HepG2 (cell line): ENCODE results near the gene CAVIN1. TPM values are rescaled to one million over a fixed set of nuclear protein-coding genes. Genes with fewer than 3 reads are reported as not detected.

Source experiments
- ARID5B ChIP-seq: IDR thresholded peaks from 2 replicates; pipeline ENCODE4 v1.4.0; 2020; ENCODE audit warnings: mild to moderate bottlenecking, missing genetic modification reagents
- CEBPZ ChIP-seq: IDR thresholded peaks from 2 replicates; pipeline ENCODE4 v1.6.1; 2012; ENCODE audit warnings: low read length, improper control_type of control experiment
- RERE ChIP-seq: IDR thresholded peaks from 2 replicates; pipeline ENCODE4 v1.6.1; 2016; ENCODE audit warnings: low read depth, missing genetic modification reagents, missing compliant biosample characterization
- SRSF1 ChIP-seq: fragments of 200-400 bp; formaldehyde crosslinking; optimal IDR thresholded peaks from 2 replicates; pipeline ENCODE3; 2017; ENCODE audit warnings: mild to moderate bottlenecking, low read depth, low read length, moderate library complexity
- polyA plus RNA-seq, 8 experiments: library from polyadenylated mRNA; depleted of rRNA in 3 of 8; stranded (reverse) in 7 of 8; unstranded in 1 of 8; fragments of >200 nt; fragmentation: Illumina TruSeq in 4 of 8; extraction: Trizol in 4 of 8; gene quantifications; 2 replicates each; pipeline versions ENCODE4 v1.2.1 to v1.2.3, GENCODE V29; 2011 to 2016; ENCODE audit warnings: low read depth in 4 of 8, missing spikeins in 1 of 8, mixed read lengths in 1 of 8; ENCODE audit not compliant: insufficient read depth in 1 of 8
- total RNA-seq, 5 experiments: library from RNA; depleted of rRNA; stranded (reverse); fragments of >200 nt; fragmentation: Illumina TruSeq; extraction: Trizol; gene quantifications; 2 replicates each; pipeline ENCODE4 v1.2.3, GENCODE V29; 2016; ENCODE audit warnings: low read depth in 1 of 5
- TF ChIP-seq, protein P1 (sequence below): sonication (generic); formaldehyde crosslinking; IDR thresholded peaks from 2 replicates; pipeline ENCODE4 v1.5.0; 2020; ENCODE audit warnings: mild to moderate bottlenecking, missing genetic modification reagents, borderline replicate concordance

The CAVIN1 gene
- total and polyA plus RNA-seq, 2 of the 13 experiments (the other 11 are each of a cell fraction or from before 2014, with no cell fraction given) = 15.9 to 25.5 TPM

DNA sequence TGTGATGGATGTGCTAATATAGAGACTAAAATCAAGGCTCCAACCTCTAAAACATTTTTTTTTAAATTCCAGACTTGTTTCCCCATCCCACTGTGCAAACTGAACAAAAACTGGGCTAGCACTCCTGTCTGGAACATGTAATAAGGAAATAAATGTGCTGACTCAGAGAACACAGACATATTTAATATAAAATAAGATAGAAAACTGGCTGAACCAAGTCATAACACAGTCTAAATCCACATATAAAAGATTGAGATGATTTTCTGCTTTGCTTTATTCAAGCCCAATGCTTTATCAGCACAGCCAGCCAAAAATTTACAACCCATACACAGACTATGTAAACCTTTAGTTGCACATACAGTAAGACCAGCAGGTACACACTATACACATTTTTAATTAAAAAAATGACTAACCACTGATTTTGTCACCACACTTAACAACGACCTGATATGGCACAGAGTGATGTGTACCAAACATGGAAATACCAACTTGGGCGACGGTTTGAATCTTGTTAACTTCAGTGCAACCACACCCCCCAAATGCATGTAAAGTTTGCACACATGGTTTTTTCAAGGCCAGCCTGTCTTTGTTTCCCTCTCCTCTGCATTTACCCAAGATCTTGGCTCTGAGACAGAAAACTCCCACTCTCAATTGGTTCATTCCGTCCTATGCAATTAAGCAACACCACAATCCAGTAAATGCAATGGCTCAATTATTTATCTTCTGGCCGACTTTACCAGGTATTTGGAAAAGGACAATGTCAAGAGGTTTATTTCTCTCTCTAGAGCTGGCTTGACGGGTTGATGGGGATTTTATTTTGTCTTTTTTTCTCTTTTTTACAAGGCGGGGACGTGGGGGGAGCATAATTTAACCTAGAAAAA, 36.0 kb downstream of the CAVIN1 start (continued):
- TF ChIP-seq, protein P1, sequence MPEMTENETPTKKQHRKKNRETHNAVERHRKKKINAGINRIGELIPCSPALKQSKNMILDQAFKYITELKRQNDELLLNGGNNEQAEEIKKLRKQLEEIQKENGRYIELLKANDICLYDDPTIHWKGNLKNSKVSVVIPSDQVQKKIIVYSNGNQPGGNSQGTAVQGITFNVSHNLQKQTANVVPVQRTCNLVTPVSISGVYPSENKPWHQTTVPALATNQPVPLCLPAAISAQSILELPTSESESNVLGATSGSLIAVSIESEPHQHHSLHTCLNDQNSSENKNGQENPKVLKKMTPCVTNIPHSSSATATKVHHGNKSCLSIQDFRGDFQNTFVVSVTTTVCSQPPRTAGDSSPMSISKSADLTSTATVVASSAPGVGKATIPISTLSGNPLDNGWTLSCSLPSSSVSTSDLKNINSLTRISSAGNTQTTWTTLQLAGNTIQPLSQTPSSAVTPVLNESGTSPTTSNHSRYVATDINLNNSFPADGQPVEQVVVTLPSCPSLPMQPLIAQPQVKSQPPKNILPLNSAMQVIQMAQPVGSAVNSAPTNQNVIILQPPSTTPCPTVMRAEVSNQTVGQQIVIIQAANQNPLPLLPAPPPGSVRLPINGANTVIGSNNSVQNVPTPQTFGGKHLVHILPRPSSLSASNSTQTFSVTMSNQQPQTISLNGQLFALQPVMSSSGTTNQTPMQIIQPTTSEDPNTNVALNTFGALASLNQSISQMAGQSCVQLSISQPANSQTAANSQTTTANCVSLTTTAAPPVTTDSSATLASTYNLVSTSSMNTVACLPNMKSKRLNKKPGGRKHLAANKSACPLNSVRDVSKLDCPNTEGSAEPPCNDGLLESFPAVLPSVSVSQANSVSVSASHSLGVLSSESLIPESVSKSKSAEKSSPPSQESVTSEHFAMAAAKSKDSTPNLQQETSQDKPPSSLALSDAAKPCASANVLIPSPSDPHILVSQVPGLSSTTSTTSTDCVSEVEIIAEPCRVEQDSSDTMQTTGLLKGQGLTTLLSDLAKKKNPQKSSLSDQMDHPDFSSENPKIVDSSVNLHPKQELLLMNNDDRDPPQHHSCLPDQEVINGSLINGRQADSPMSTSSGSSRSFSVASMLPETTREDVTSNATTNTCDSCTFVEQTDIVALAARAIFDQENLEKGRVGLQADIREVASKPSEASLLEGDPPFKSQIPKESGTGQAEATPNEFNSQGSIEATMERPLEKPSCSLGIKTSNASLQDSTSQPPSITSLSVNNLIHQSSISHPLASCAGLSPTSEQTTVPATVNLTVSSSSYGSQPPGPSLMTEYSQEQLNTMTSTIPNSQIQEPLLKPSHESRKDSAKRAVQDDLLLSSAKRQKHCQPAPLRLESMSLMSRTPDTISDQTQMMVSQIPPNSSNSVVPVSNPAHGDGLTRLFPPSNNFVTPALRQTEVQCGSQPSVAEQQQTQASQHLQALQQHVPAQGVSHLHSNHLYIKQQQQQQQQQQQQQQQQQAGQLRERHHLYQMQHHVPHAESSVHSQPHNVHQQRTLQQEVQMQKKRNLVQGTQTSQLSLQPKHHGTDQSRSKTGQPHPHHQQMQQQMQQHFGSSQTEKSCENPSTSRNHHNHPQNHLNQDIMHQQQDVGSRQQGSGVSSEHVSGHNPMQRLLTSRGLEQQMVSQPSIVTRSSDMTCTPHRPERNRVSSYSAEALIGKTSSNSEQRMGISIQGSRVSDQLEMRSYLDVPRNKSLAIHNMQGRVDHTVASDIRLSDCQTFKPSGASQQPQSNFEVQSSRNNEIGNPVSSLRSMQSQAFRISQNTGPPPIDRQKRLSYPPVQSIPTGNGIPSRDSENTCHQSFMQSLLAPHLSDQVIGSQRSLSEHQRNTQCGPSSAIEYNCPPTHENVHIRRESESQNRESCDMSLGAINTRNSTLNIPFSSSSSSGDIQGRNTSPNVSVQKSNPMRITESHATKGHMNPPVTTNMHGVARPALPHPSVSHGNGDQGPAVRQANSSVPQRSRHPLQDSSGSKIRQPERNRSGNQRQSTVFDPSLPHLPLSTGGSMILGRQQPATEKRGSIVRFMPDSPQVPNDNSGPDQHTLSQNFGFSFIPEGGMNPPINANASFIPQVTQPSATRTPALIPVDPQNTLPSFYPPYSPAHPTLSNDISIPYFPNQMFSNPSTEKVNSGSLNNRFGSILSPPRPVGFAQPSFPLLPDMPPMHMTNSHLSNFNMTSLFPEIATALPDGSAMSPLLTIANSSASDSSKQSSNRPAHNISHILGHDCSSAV (CRISPR knock-in tag) = no peak
- no peak for TF ChIP-seq CEBPZ
- 0 out of 2 replicates have a peak, but pooled peaks have one; percentile 20 for TF ChIP-seq RERE (CRISPR knock-in tag)
- no peak for TF ChIP-seq SRSF1
- peak; percentile 80 for TF ChIP-seq ARID5B (CRISPR knock-in tag)
